Measurements from ENCODE around the gene NANOS2. TPM values are rescaled to one million over a fixed set of nuclear protein-coding genes. Genes with fewer than 3 reads are reported as not detected.

NANOS2 gene
- total RNA-seq, 2 experiments from 2014 or later = not detected

DNA sequence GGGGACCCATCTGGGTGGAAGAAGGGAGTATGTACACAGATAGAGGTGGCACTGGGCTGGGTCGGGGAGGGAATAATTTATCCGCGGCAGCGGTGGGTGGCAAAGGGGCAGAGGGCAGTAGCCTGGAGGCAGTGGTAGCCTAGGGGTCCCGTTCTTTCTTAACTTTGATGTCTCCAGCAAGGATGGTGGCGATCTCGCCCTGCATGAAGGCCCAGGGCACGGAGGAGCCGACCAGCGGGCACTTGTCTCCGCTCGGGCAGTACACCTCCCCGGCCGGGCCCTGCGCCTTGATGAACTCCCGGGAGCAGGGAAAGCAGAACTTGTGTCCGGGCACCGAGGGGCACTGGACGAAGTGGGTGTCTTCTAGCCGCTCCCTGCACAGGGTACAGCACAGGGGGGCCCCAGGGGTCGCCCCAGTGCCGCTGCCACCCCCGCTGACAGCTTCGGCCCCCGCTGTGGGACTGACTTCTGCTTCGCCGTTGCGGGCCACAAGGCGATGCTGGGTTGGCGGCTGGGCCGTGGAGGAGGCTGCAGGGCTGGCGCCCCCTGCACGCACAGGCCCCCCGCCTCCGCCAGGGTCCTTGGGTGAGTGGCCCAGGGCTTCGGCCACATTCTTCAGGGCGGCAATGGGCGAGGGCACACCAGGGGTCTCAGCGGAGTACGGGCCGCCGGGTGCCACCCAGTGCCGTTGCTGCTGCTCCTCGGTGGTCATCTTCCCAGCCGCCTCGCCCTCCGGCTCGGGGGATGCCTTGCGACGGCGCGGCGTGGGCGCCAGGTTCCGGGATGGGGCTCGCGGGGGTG lies 30.5 kb downstream of the NANOS2 start:
- Histone ChIP-seq H4K20me1 (ENCODE audit: insufficient read depth, low read length) (no peaks in the 10 kb centered on the region), H3K4me1 (ENCODE audit: insufficient read depth, low read length, poor library complexity, severe bottlenecking) (peaks cover 44% of the 10 kb centered on the region), H2AFZ (ENCODE audit: low read length) (no peak overlapping the region), H3K4me2 (ENCODE audit: low read length) (peak overlapping the region; percentile 95), H3K27ac (ENCODE audit: low read depth, low read length, poor library complexity, severe bottlenecking) (no peak overlapping the region), H3K79me2 (ENCODE audit: insufficient read depth, low read depth, low read length) (peaks cover 18% of the 10 kb centered on the region; the same call in 1 of the 2 replicates), H3K36me3 (ENCODE audit: insufficient read depth, low read length) (peaks cover 13% of the 10 kb centered on the region; the same call in 1 of the 2 replicates), H3K4me3 (ENCODE audit: low read depth, low read length, poor library complexity, severe bottlenecking) (peak overlapping the region; percentile 53), H3K9me2 (ENCODE audit: insufficient read depth, low read length) (no peaks in the 10 kb centered on the region), H3K9me3 (ENCODE audit: low read length) (no peaks in the 10 kb centered on the region)
- TF ChIP-seq CTCF (conservative IDR thresholded peaks at IDR 0.05; ENCODE audit: low read length) = no peak
- no peak for TF ChIP-seq EZH2phosphoT487 (IDR thresholded peaks at IDR 0.05; ENCODE audit: borderline replicate concordance, low read depth, low read length)
- no TSS peak for BruUV-seq (replicated peaks)
- ChIA-PET CTCF (ENCODE audit: unreplicated experiment) (interaction anchor here (1.1 kb wide), 1 partner anchor 67 kb away, joined by 3 read pairs; no protein-coding TSS in a partner anchor), POLR2A (no interaction called here)
- intact Hi-C loops (cut with micrococcal nuclease; ENCODE audit: unreplicated experiment) = loop anchor here (1.0 to 10.0 kb wide), 3 partner anchors 21 to 179 kb away; partner anchors contain the start of gene SYMPK
- DNase-seq (ENCODE audit: low spot score) = no peak

DNA sequence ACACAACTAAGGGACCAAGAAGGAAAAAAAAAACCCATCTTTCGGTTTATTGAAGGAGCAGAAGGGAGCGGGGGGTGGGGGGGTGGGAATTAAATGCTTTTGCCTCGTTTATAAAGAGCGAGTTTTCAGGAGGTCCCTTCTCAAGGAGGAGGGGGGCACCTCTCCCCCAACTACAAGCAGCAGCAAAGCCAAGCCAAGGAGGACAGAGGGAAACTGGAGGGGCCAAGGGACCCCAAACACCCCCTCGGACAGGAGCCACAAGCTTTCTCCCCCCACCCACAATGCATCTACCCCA lies 31.0 kb downstream of the NANOS2 start:
- TF ChIP-seq CTCF (conservative IDR thresholded peaks at IDR 0.05; ENCODE audit: low read length) = no peak; the same call in 1 of the 2 replicates
- TF ChIP-seq EZH2phosphoT487 (IDR thresholded peaks at IDR 0.05; ENCODE audit: borderline replicate concordance, low read depth, low read length) = no peak
- H3K79me2 ChIP-seq (ENCODE audit: insufficient read depth, low read depth, low read length) = peaks cover 18% of the 10 kb centered on the region; the same call in 1 of the 2 replicates
- H3K9me3 ChIP-seq (ENCODE audit: low read length) = no peaks in the 10 kb centered on the region
- intact Hi-C loops (cut with micrococcal nuclease; ENCODE audit: unreplicated experiment) = loop anchor here (1.0 to 10.0 kb wide), 3 partner anchors 20 to 179 kb away; partner anchors contain the start of gene SYMPK
- no peak for DNase-seq (ENCODE audit: low spot score)
- CTCF ChIA-PET (ENCODE audit: unreplicated experiment) = no interaction called here
- no peak overlapping the region for H2AFZ ChIP-seq (ENCODE audit: low read length)
- no peaks in the 10 kb centered on the region for H4K20me1 ChIP-seq (ENCODE audit: insufficient read depth, low read length)
- no TSS peak for BruUV-seq (replicated peaks)
- H3K36me3 ChIP-seq (ENCODE audit: insufficient read depth, low read length) = peaks cover 13% of the 10 kb centered on the region; the same call in 1 of the 2 replicates
- H3K9me2 ChIP-seq (ENCODE audit: insufficient read depth, low read length) = no peaks in the 10 kb centered on the region
- H3K4me2 ChIP-seq (ENCODE audit: low read length) = peak overlapping the region; percentile 95
- H3K27ac ChIP-seq (ENCODE audit: low read depth, low read length, poor library complexity, severe bottlenecking) = no peak overlapping the region
- H3K4me3 ChIP-seq (ENCODE audit: low read depth, low read length, poor library complexity, severe bottlenecking) = peak overlapping the region; percentile 69
- H3K4me1 ChIP-seq (ENCODE audit: insufficient read depth, low read length, poor library complexity, severe bottlenecking) = peaks cover 44% of the 10 kb centered on the region
- POLR2A ChIA-PET = no interaction called here

Measured in OCI-LY7 (cell line).